ENCODE measurements around the gene ATF6B.

Gene ATF6B

DNA sequence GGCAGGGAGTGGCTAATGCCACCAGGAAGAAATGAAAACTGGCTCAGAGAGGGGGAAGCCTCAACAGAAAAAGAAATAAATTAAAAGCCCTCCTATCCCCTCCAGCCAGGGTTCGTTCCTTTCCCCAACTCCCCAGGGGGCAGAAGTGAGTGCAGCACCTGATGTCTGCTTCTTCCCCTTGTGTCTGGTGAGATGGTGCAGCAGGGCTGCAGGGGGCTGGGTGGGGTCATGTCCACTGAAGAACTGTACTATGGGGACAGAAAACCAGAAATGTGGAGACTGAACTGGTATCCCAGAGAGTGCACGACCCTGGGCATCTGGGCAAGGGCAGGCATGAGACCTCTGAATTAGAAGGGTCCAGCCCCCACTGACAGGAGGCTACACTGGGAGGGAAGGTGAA is 40.3 kb upstream of the ATF6B start:
- no peak overlapping the region for H3K27ac ChIP-seq
- peaks cover 9 to 10% of the 10 kb centered on the region in 2 experiments for H3K4me1 ChIP-seq (ENCODE audit: control insufficient read depth in 1 of 2, insufficient read depth in 1 of 2, low read depth in 1 of 2, low read length in 1 of 2)
- H3K9me3 ChIP-seq, result no peaks in the 10 kb centered on the region
- peaks cover 44% of the 10 kb centered on the region for H3K36me3 ChIP-seq
- H3K4me3 ChIP-seq (ENCODE audit: low read depth in 1 of 2, low read length in 1 of 2), result no peak overlapping the region
- TF ChIP-seq, protein P1, sequence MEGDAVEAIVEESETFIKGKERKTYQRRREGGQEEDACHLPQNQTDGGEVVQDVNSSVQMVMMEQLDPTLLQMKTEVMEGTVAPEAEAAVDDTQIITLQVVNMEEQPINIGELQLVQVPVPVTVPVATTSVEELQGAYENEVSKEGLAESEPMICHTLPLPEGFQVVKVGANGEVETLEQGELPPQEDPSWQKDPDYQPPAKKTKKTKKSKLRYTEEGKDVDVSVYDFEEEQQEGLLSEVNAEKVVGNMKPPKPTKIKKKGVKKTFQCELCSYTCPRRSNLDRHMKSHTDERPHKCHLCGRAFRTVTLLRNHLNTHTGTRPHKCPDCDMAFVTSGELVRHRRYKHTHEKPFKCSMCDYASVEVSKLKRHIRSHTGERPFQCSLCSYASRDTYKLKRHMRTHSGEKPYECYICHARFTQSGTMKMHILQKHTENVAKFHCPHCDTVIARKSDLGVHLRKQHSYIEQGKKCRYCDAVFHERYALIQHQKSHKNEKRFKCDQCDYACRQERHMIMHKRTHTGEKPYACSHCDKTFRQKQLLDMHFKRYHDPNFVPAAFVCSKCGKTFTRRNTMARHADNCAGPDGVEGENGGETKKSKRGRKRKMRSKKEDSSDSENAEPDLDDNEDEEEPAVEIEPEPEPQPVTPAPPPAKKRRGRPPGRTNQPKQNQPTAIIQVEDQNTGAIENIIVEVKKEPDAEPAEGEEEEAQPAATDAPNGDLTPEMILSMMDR (IDR thresholded peaks at IDR 0.05), result no peak
- no peaks in the 10 kb centered on the region for H3K27me3 ChIP-seq

DNA sequence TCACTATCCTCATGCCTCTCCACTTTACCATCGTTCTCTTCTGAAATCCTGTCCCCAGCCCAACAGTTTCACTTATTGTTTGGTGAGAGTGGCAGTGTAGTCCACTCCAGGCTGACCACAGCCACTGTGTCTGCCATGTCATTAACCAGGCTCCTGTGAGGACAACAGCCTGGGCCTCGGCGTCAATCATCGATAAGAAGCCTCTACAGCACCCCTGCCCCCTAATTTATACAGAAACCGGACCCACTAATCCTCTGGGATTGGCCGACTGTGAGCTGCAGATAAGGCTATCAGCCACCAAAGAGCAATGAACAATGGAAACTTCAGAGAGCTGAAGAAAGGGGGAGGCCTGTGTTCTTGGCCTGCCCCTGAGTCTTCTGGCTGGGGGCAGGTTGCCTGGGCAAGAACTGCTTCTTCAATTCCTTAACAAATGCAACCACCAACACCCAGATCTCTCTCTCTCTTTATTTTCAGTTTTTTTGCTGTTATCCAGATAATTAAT is 39.8 kb upstream of the ATF6B start:
- H3K27me3 ChIP-seq, result no peaks in the 10 kb centered on the region
- H3K27ac ChIP-seq, result no peak overlapping the region
- H3K4me1 ChIP-seq (ENCODE audit: control insufficient read depth in 1 of 2, insufficient read depth in 1 of 2, low read depth in 1 of 2, low read length in 1 of 2), result peaks cover 4% of the 10 kb centered on the region in 2 experiments
- H3K4me3 ChIP-seq (ENCODE audit: low read depth in 1 of 2, low read length in 1 of 2), result no peak overlapping the region
- peaks cover 44% of the 10 kb centered on the region for H3K36me3 ChIP-seq
- TF ChIP-seq, protein P1 (IDR thresholded peaks at IDR 0.05), result no peak
- H3K9me3 ChIP-seq, result no peaks in the 10 kb centered on the region

DNA sequence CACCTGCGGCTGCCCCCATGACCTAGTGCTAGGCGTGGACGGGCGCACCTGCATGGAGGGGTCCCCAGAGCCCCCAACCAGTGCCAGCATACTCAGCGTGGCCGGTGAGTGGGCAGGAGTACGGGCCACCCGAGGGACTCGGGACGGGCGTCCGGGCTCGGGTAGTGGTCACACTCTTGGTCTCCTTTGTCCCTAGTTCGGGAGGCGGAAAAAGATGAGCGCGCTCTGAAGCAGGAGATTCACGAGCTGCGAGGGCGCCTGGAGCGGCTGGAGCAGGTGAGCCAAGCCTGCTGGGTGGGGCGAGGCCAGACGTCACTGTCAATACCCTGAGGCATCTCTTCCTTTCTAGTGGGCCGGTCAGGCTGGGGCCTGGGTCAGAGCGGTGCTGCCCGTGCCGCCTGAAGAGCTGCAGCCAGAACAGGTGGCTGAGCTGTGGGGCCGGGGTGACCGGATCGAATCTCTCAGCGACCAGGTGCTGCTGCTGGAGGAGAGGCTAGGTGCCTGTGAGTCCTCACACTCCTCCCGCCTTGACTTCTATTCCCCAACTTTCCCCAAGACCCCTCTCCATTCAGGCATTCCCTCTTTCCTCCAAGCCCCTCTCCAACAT is 39.2 kb upstream of the ATF6B start:
- Histone ChIP-seq H3K36me3 (peaks cover 44% of the 10 kb centered on the region), H3K4me3 (ENCODE audit: low read depth in 1 of 2, low read length in 1 of 2) (no peak overlapping the region), H3K27me3 (no peaks in the 10 kb centered on the region), H3K4me1 (ENCODE audit: control insufficient read depth in 1 of 2, insufficient read depth in 1 of 2, low read depth in 1 of 2, low read length in 1 of 2) (no peaks in the 10 kb centered on the region), H3K27ac (no peak overlapping the region), H3K9me3 (no peaks in the 10 kb centered on the region)
- TF ChIP-seq, protein P1 (IDR thresholded peaks at IDR 0.05), result no peak

DNA sequence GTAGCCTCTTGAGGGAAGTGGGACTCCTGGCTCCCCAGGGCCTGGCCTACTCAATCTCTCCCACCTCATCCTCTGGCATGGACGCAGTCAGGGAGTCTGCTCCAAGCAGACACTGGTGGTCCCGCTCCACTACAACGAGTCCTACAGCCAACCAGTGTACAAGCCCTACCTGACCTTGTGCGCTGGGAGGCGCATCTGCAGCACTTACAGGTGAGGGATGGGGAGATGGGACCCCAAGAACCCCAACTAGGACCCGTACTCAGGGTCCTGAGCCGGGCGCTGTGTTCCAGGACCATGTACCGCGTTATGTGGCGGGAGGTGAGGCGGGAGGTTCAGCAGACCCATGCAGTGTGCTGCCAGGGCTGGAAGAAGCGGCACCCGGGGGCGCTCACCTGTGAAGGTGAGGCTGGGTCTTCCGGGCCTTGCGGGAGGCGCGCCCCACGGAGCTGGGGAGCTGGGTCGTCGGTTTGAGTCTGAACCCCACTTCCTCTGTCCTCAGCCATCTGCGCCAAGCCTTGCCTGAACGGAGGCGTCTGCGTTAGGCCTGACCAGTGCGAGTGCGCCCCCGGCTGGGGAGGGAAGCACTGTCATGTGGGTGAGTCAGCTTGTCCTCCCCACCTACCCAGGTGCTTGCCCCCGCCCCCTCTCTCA is 38.5 kb upstream of the ATF6B start:
- H3K27ac ChIP-seq, result no peak overlapping the region
- no peak overlapping the region for H3K4me3 ChIP-seq (ENCODE audit: low read depth in 1 of 2, low read length in 1 of 2)
- no peaks in the 10 kb centered on the region for H3K27me3 ChIP-seq
- H3K9me3 ChIP-seq, result no peaks in the 10 kb centered on the region
- peaks cover 44% of the 10 kb centered on the region for H3K36me3 ChIP-seq
- no peaks in the 10 kb centered on the region for H3K4me1 ChIP-seq (ENCODE audit: control insufficient read depth in 1 of 2, insufficient read depth in 1 of 2, low read depth in 1 of 2, low read length in 1 of 2)
- TF ChIP-seq, protein P1 (IDR thresholded peaks at IDR 0.05), result no peak

DNA sequence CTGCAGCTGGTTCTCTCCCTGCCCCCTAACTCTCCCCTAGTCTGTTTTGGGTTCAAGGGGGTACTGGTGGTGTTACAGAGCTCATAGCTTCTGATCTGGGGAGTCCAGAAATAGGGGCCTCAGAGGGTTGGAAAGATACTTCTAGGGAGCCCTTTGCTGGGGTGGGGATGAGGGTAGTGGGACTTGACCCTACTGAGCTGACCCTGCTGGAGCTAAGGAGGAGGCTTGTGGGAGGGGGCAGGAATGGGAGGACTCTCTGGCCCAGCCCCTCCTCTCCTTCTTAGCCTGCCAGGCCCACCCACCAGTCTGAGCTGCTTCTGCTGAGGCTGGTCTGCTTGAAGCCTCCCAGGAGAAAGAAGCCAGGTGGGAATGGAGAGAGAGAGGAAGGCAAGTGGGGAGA is 36.2 kb upstream of the ATF6B start, which contains the start of gene EGFL8:
TSS of gene EGFL8 (plus strand) at position 301 of the 400 bp plus-strand sequence. CDS start 1,571 bp downstream, outside the sequence.
- Histone ChIP-seq H3K9me3 (no peaks in the 10 kb centered on the region), H3K36me3 (peaks cover 24% of the 10 kb centered on the region), H3K4me3 (ENCODE audit: low read depth in 1 of 2, low read length in 1 of 2) (no peak within 1 kb of the TSS), H3K4me1 (ENCODE audit: control insufficient read depth in 1 of 2, insufficient read depth in 1 of 2, low read depth in 1 of 2, low read length in 1 of 2) (no peaks in the 10 kb centered on the region), H3K27me3 (no peaks in the 10 kb centered on the region), H3K27ac (no peak within 1 kb of the TSS)
- TF ChIP-seq, protein P1 (IDR thresholded peaks at IDR 0.05), result no peak
